ENCODE data around the gene C5AR1. TPM values are rescaled to one million over a fixed set of nuclear protein-coding genes. Genes with fewer than 3 reads are reported as not detected.
A peak's percentile ranks its signal among the peaks of the same experiment; 100 is the strongest.

C5AR1 gene
- polyA plus RNA-seq, 3 donors = 143 to 1,132 (median 320) TPM

- no peaks in the 10 kb centered on the region for H3K79me2 ChIP-seq (ENCODE audit: insufficient read depth, low read length)
- H3K4me3 ChIP-seq (replicated peaks in 1 of 3; ENCODE audit: low read depth in 2 of 3, low read length in 3 of 3) = peak overlapping the region in 1 of 3 experiments; percentile 14
- H3K27ac ChIP-seq (ENCODE audit: low read depth in 1 of 2, low read length in 2 of 2) = peak overlapping the region; percentile 46 to 58
These were observed 7.4 kb upstream of the C5AR1 start for GRCh38 chr19:47302249-47302648.

GRCh38 chr19:47303966-47304365, 5.7 kb upstream of the C5AR1 start:
- Mint-ChIP-seq H3K9me3 (peaks cover 0 to 2% (median 0%) of the 10 kb centered on the region in 7 donors), H3K4me1 (peaks cover 47% of the 10 kb centered on the region), H3K36me3 (no peaks in the 10 kb centered on the region), H3K4me3 (peak overlapping the region in 1 of 2 donors; percentile 60), H3K27me3 (ENCODE audit: low read depth in 3 of 3) (peaks cover 9 to 25% (median 25%) of the 10 kb centered on the region in 3 donors), H3K27ac (peak overlapping the region in 5 of 7 donors; percentile 48 to 84 (median 70))
- Histone ChIP-seq H3K79me2 (ENCODE audit: insufficient read depth, low read length) (no peaks in the 10 kb centered on the region), H3K27me3 (ENCODE audit: control insufficient read depth in 2 of 2, insufficient read depth in 2 of 2, low read length in 2 of 2) (no peaks in the 10 kb centered on the region), H3K4me3 (replicated peaks in 1 of 3; ENCODE audit: low read depth in 2 of 3, low read length in 3 of 3) (no peak overlapping the region), H3K36me3 (replicated peaks in 1 of 2; ENCODE audit: control insufficient read depth in 1 of 2, insufficient read depth in 2 of 2, low read length in 2 of 2) (no peaks in the 10 kb centered on the region), H3K9ac (ENCODE audit: insufficient read depth, low read length, poor library complexity, severe bottlenecking) (no peak overlapping the region), H3K4me2 (replicated peaks; ENCODE audit: extremely low read depth, low read length, poor library complexity, severe bottlenecking) (no peak overlapping the region), H3K27ac (ENCODE audit: low read depth in 1 of 2, low read length in 2 of 2) (no peak overlapping the region), H2AFZ (ENCODE audit: insufficient read depth, low read depth, low read length, poor library complexity, severe bottlenecking) (no peak overlapping the region), H3K9me3 (replicated peaks in 1 of 2; ENCODE audit: control insufficient read depth in 1 of 2, insufficient read depth in 1 of 2, low read length in 2 of 2) (no peaks in the 10 kb centered on the region), H3K4me1 (ENCODE audit: control insufficient read depth in 1 of 2, insufficient read depth in 2 of 2, low read length in 2 of 2) (peaks cover 34 to 57% of the 10 kb centered on the region in 2 donors), H4K20me1 (ENCODE audit: insufficient read depth, low read length) (no peaks in the 10 kb centered on the region)
- no peak for DNase-seq
- WGBS (ENCODE audit: insufficient coverage) = 0% methylated on average over 1 of the region's 6 CpGs
- no peak for TF ChIP-seq CTCF (IDR thresholded peaks at IDR 0.05)
- intact Hi-C loops (cut with micrococcal nuclease) = no loop called here

More at GRCh38 chr19:47302249-47302648, 7.4 kb upstream of the C5AR1 start:
- Mint-ChIP-seq H3K27ac (peak overlapping the region; percentile 70 to 94 (median 83)), H3K27me3 (ENCODE audit: low read depth in 3 of 3) (peaks cover 9 to 29% (median 28%) of the 10 kb centered on the region in 3 donors), H3K9me3 (peaks cover 0 to 2% (median 0%) of the 10 kb centered on the region in 7 donors), H3K4me3 (peak overlapping the region in 1 of 2 donors; percentile 35), H3K4me1 (peaks cover 39% of the 10 kb centered on the region), H3K36me3 (no peaks in the 10 kb centered on the region)
- WGBS (ENCODE audit: insufficient coverage) = no CpG with 5 or more reads among the region's 10 CpGs
- no peaks in the 10 kb centered on the region for H3K27me3 ChIP-seq (ENCODE audit: control insufficient read depth in 2 of 2, insufficient read depth in 2 of 2, low read length in 2 of 2)
- H4K20me1 ChIP-seq (ENCODE audit: insufficient read depth, low read length) = no peaks in the 10 kb centered on the region
- no peaks in the 10 kb centered on the region for H3K36me3 ChIP-seq (replicated peaks in 1 of 2; ENCODE audit: control insufficient read depth in 1 of 2, insufficient read depth in 2 of 2, low read length in 2 of 2)
- H3K9me3 ChIP-seq (replicated peaks in 1 of 2; ENCODE audit: control insufficient read depth in 1 of 2, insufficient read depth in 1 of 2, low read length in 2 of 2) = no peaks in the 10 kb centered on the region
- intact Hi-C loops (cut with micrococcal nuclease) = no loop called here
- H2AFZ ChIP-seq (ENCODE audit: insufficient read depth, low read depth, low read length, poor library complexity, severe bottlenecking) = no peak overlapping the region
- no peak overlapping the region for H3K9ac ChIP-seq (ENCODE audit: insufficient read depth, low read length, poor library complexity, severe bottlenecking)
- H3K4me2 ChIP-seq (replicated peaks; ENCODE audit: extremely low read depth, low read length, poor library complexity, severe bottlenecking) = no peak overlapping the region
- peaks cover 24 to 47% of the 10 kb centered on the region in 2 donors for H3K4me1 ChIP-seq (ENCODE audit: control insufficient read depth in 1 of 2, insufficient read depth in 2 of 2, low read length in 2 of 2)
- TF ChIP-seq CTCF (IDR thresholded peaks at IDR 0.05) = no peak
- DNase-seq = peak; percentile 58 to 80 (median 73)
